ENCODE results near the gene SAMD1.

Gene SAMD1

DNA sequence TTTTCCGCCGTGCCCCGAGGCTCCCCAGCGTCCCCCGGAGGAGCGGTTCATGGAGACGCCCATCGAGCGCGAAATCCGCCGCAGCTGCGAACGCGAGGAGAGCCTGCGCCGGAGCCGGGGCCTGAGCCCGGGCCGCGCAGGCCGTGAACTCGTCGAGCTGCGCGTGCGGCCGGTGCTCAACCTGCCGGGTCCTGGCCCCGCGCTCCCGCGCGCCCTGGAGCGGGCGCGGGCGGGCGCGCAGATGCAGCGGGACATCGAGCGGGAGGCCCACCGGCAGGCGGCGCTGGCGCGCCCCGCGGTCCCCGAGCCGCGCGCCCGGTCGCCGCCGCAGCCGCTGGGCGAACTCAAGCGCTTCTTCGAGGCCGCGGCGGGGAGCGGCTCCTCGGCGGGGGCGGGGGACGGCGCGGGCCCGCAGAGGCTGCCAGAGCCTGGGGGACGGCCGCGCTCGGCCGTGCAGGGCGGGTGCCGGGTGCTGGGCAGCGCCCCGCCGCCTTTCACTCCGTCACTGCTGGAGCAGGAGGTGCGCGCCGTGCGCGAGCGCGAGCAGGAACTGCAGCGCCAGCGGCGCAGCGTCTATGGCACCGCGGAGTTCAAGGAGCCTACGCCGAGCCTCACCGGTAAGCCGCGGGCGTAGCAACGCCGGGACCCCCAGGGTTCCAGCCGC is 17.2 kb downstream of the SAMD1 start:
- TF ChIP-seq POLR2A (IDR thresholded peaks at IDR 0.05; ENCODE audit: low read depth, low read length), result no peak
- DNase-seq (ENCODE audit: insufficient read length, low spot score), result no peak
- FAIRE-seq, result no peak

- DNase-seq (ENCODE audit: insufficient read length, low spot score), result no peak
- no peak for TF ChIP-seq POLR2A (IDR thresholded peaks at IDR 0.05; ENCODE audit: low read depth, low read length)
- FAIRE-seq, result no peak
Measured at GRCh38 chr19:14072535-14073260, 17.9 kb downstream of the SAMD1 start, which contains the start of gene MISP3. Gene MISP3, plus strand, starts transcription at chr19:14072786. Its CDS starts 524 bp downstream, at chr19:14073310.

- no peak for TF ChIP-seq POLR2A (IDR thresholded peaks at IDR 0.05; ENCODE audit: low read depth, low read length)
- DNase-seq (ENCODE audit: insufficient read length, low spot score) (no peak), FAIRE-seq (no peak)
Measured at GRCh38 chr19:14070268-14071050, 20.1 kb downstream of the SAMD1 start.

GRCh38 chr19:14066134-14066533 is 24.4 kb downstream of the SAMD1 start:
- TF ChIP-seq POLR2A (IDR thresholded peaks at IDR 0.05; ENCODE audit: low read depth, low read length), result no peak
- no peak for FAIRE-seq

GRCh38 chr19:14063105-14063504 is 27.4 kb downstream of the SAMD1 start:
- FAIRE-seq (no peak), DNase-seq (ENCODE audit: insufficient read length, low spot score) (no peak)
- TF ChIP-seq POLR2A (IDR thresholded peaks at IDR 0.05; ENCODE audit: low read depth, low read length), result no peak

More at GRCh38 chr19:14066134-14066533, 24.4 kb downstream of the SAMD1 start:
- DNase-seq (ENCODE audit: insufficient read length, low spot score), result no peak

DNA sequence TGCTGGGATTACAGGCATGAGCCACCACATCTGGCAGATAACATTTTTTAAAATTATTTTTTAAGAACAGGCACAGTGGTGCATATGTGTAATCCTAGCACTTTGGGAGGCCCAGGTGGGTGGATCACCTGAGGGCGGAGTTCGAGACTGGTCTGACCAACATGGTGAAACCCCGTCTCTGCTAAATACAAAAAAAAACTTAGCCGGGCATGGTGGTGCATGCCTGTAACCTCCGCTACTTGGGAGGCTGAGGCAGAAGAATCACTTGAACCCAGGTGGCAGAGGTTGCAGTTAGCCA is 28.0 kb downstream of the SAMD1 start:
- no peak for DNase-seq (ENCODE audit: insufficient read length, low spot score)
- FAIRE-seq, result no peak
- no peak for TF ChIP-seq POLR2A (IDR thresholded peaks at IDR 0.05; ENCODE audit: low read depth, low read length)

- FAIRE-seq (no peak), DNase-seq (ENCODE audit: insufficient read length, low spot score) (no peak)
- TF ChIP-seq POLR2A (IDR thresholded peaks at IDR 0.05; ENCODE audit: low read depth, low read length), result no peak
Measured at GRCh38 chr19:14061751-14062557, 28.6 kb downstream of the SAMD1 start, which contains the start of gene PALM3. Gene PALM3, minus strand, starts transcription at chr19:14062076. Its CDS starts 96 bp downstream, at chr19:14061980.

- TF ChIP-seq POLR2A (IDR thresholded peaks at IDR 0.05; ENCODE audit: low read depth, low read length), result no peak
- no peak for FAIRE-seq
- DNase-seq (ENCODE audit: insufficient read length, low spot score), result no peak
Measured at GRCh38 chr19:14061081-14061749, 29.3 kb downstream of the SAMD1 start.

- DNase-seq (ENCODE audit: insufficient read length, low spot score) (no peak), FAIRE-seq (no peak)
- TF ChIP-seq POLR2A (IDR thresholded peaks at IDR 0.05; ENCODE audit: low read depth, low read length), result no peak
Measured at GRCh38 chr19:14059652-14060155, 30.8 kb downstream of the SAMD1 start.

- DNase-seq (ENCODE audit: insufficient read length, low spot score), result no peak
- no peak for FAIRE-seq
- TF ChIP-seq POLR2A (IDR thresholded peaks at IDR 0.05; ENCODE audit: low read depth, low read length), result no peak
Measured at GRCh38 chr19:14059093-14059480, 31.5 kb downstream of the SAMD1 start.

- no peak for FAIRE-seq
- TF ChIP-seq POLR2A (IDR thresholded peaks at IDR 0.05; ENCODE audit: low read depth, low read length), result no peak
- DNase-seq (ENCODE audit: insufficient read length, low spot score), result no peak
Measured at GRCh38 chr19:14058182-14059092, 32.1 kb downstream of the SAMD1 start.

- no peak for TF ChIP-seq POLR2A (IDR thresholded peaks at IDR 0.05; ENCODE audit: low read depth, low read length)
- DNase-seq (ENCODE audit: insufficient read length, low spot score) (no peak), FAIRE-seq (no peak)
Measured at GRCh38 chr19:14056741-14057356, 33.7 kb downstream of the SAMD1 start.

Measured in H54 (cell line).